NT2/D1 (cell line): ENCODE results near the gene CDK19.

Experiments used
- SUZ12 ChIP-seq: IDR thresholded peaks from 2 replicates; pipeline ENCODE4 v1.6.1; 2011; ENCODE audit not compliant: insufficient read length, insufficient read depth; ENCODE audit errors: extremely low read depth
- YY1 ChIP-seq: IDR thresholded peaks from 2 replicates; pipeline ENCODE4 v1.6.1; 2011; ENCODE audit not compliant: insufficient read length, insufficient read depth
- ZNF274 ChIP-seq: IDR thresholded peaks from 2 replicates; pipeline ENCODE4 v1.6.1; 2011; ENCODE audit warnings: mild to moderate bottlenecking, low read depth, low read length

- no peak for TF ChIP-seq SUZ12
- TF ChIP-seq ZNF274: no peak
- TF ChIP-seq YY1: no peak
Observed at GRCh38 chr6:110581679-110582078, 233.6 kb downstream of the CDK19 start.
